ENCODE results near the gene RRM2.
A peak's percentile ranks its signal among the peaks of the same experiment; 100 is the strongest.

The RRM2 gene

GRCh38 chr2:10122500-10123280, at the start of gene RRM2:
TSS of gene RRM2 (plus strand) at chr2:10122739. CDS start at chr2:10122799, 60 bp downstream.
- no peak for FAIRE-seq
- peak; percentile 95 for DNase-seq (ENCODE audit: insufficient read length, low spot score)

DNA sequence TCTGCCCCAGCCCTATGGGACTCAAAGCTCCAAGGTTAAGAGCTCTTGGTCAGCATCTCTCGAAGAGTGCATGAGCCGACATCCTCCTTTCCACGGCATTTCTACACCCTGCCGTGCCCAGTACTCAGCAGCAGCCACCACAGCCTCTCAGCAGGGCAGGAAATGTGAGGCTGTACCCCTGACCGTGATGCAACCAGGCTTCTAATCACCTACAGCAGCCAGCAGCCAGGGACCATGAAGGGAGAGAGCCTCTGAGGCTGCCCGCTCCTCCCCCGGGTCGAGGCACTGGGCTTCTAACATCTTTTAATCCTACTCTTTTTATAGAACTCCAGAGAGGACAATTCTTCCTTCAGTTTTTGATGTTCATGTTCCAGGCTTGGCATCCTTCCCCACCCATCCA, 48.8 kb upstream of the RRM2 start:
- DNase-seq (ENCODE audit: insufficient read length, low spot score) (no peak), FAIRE-seq (no peak)

DNA sequence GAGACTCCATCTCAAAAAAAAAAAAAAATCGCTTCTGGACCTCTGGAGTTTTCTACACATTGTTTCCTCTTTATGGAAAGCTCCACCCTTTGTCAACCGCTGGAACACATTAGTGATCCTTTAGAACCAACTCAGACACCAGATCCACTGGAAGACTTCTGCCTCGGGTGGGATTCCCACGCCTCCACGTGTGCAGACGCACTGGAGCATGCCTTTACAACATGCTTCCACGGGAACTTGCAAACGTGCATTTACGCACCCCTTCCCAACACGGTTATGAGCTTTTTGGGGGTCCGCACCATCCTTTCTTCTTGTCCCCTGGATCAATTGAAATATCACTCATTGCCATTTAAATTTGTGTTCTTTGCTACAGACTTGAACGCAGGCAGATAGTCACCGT, 47.4 kb upstream of the RRM2 start:
- no peak for FAIRE-seq
- DNase-seq (ENCODE audit: insufficient read length, low spot score): no peak

- DNase-seq (ENCODE audit: insufficient read length, low spot score): no peak
- FAIRE-seq: no peak
These were observed 46.8 kb upstream of the RRM2 start for GRCh38 chr2:10075571-10076209.

DNA sequence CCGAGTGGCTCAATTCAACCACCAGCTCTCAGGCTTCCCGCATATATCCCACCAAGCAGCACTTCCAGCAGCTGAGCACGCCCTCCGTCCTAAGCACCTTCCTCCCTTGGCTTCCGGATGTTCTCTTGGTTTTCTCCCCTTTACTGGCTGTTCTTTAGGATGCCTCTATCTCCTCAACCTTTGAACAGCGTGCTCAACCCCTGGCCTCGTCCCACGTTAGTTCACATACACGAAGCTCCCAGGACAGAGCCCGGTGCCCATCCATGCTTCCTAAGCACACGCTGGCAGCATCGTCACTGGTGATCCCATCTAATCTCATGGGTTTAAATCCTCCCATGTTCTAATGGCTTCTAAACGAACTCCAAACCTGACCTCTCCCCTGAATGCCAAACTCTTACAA, 46.0 kb upstream of the RRM2 start:
- no peak for DNase-seq (ENCODE audit: insufficient read length, low spot score)
- no peak for FAIRE-seq

GRCh38 chr2:10076988-10077527, 45.5 kb upstream of the RRM2 start:
- no peak for FAIRE-seq

DNA sequence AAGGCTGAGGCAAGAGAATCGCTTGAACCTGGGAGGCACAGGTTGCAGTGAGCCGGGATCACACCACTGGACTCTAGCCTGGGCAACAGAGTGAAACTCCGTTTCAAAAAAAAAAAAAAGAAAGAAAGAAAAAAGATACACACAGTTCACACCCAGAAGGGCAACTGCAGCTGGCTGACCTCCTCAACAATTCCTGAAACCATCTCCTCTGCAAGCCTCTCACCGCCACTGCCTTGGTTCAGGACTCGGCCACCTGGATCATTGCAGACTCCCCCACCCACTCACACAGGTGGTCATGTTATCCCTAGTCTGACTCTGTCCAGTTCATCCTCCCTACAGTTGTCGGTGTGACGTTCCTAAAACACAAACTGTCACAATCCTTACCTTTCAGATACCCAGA, 44.5 kb upstream of the RRM2 start:
- FAIRE-seq: no peak
- no peak for DNase-seq (ENCODE audit: insufficient read length, low spot score)

More at GRCh38 chr2:10076988-10077527, 45.5 kb upstream of the RRM2 start:
- no peak for DNase-seq (ENCODE audit: insufficient read length, low spot score)

DNA sequence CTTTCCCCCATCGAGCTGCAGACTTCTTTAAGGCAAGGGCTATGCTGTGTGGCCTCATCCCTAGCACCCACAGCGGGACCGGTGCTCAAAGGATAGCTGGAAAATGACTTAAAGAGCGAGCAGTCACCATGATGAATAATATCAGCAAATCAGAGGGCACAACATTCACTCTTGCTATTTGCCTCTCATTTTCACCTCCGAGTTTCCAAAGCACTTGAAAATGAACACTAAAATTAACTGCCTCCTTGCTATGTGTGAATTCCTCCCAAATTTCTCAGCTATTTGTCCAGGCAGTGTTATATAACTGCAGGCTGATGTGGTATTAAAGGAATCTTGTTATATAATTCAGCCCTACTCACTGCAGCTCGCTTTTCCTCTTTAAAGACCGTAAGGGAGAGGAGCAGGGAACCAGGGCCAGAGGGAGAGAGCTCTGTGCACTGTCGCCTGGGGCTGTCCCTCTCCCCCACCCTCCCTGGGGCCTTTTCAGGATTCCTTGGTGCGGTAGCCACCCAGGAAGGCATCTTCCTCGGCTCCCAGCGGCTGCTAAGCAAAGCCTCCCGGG, 43.8 kb upstream of the RRM2 start:
- no peak for FAIRE-seq

DNA sequence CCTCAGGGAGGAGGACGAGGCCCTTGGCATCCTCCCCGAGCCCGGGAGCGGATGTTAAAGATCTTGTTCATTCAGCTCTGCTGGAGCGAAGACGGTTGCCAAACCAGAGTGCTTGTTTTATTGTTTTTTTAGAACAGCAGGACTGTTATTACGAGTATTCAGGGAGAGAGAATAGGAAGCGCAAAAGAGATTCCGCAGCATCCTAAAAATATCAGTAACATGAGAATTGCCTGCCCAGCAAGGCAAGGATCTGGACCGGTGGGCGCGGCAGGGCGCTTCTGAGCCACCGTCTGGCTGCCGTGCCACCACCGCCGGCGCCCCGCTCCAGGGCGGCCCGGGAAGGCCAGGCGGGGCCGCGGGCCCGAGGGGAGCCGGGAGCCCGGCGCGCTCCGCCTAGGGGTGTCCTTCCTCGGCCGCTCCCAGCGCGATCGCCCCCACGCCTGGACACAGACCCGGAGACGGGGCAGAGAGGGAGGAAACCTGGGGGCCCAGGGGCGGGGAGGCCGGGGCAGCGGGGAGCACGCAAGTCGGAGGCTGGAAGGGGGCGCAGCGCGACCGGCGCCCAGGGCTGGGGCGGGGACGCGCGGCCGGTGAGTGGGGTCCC, 43.2 kb upstream of the RRM2 start:
- no peak for FAIRE-seq

More for the DNA sequence above, 43.8 kb upstream of the RRM2 start:
- DNase-seq (ENCODE audit: insufficient read length, low spot score): peak; percentile 44

GRCh38 chr2:10079870-10080535, 42.5 kb upstream of the RRM2 start, which contains the start of gene CYS1:
TSS of gene CYS1 (minus strand) at chr2:10080411. CDS start at chr2:10080223, 188 bp downstream.
- FAIRE-seq (no peak), DNase-seq (ENCODE audit: insufficient read length, low spot score) (peak; percentile 72)

More for the DNA sequence above, 43.2 kb upstream of the RRM2 start:
- DNase-seq (ENCODE audit: insufficient read length, low spot score): peak; percentile 41

- FAIRE-seq (no peak), DNase-seq (ENCODE audit: insufficient read length, low spot score) (peak; percentile 33)
These were observed 41.8 kb upstream of the RRM2 start for GRCh38 chr2:10080536-10081304.

DNA sequence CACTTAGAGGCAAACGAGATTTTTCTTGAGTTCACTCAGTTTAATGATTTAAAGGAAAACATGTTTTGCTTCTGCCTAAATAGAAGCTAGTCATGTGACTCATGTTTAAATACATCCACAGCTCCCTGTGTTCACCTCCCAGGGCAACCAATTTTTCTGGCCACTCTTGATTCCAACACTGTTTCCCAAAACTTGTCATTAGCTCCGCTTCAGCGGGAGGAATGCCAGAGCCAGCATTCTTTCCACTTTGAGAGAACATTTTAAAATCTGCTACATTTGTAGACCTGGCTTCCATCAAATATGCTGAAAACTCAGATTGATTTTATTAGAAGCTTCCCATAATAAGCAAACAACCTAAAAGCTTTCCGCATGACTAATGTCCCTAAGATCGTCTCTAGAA, 39.5 kb upstream of the RRM2 start:
- DNase-seq (ENCODE audit: insufficient read length, low spot score) (no peak), FAIRE-seq (no peak)

DNA sequence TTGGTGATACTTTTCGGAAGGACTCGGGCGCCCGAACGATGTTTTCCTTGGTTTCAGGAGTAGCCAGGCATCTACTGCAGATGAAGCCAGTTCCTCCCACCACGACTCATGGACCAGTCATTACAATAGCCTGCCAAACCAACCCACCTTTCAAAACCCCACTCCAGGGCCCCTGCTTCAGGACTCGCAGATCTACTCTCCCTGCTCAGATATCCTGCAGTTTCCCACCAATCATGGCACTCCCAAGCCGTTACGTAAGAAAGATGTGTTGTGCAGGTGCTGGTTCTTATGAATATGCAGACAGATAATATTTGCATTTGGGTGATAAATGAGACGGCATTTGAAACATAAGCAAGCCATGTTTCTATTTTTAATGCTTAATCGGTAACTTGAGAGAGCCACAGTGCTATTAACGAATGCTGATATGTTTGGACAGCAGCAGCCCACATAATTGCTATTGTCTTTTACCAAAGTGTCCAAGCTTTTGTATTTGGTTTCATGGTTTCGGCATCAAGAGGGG, 38.8 kb upstream of the RRM2 start:
- DNase-seq (ENCODE audit: insufficient read length, low spot score): no peak
- FAIRE-seq: no peak

- no peak for FAIRE-seq
These were observed 38.2 kb upstream of the RRM2 start for GRCh38 chr2:10084223-10084865.

GRCh38 chr2:10085043-10085667, 37.4 kb upstream of the RRM2 start:
- FAIRE-seq (no peak), DNase-seq (ENCODE audit: insufficient read length, low spot score) (no peak)

More at GRCh38 chr2:10084223-10084865, 38.2 kb upstream of the RRM2 start:
- DNase-seq (ENCODE audit: insufficient read length, low spot score): no peak

DNA sequence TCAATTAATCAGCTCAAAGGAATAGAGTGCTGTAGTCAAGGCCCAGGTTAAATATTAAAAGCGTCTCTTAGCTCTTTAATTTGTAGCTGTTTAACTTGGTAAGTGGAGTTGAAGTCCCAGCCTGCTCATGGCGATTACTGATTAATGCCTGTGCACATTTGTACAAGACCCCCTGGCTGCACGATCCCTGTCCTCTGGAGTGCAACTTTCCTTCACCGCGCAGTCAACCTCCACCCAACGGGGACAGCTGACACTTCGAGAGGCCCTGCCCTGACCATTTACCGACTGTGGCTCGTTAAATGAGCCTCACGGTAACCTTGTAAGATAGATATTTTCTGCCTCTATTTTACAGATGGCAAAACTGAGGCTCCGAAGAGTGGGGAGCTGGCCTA, 36.9 kb upstream of the RRM2 start:
- DNase-seq (ENCODE audit: insufficient read length, low spot score): no peak
- no peak for FAIRE-seq

DNA sequence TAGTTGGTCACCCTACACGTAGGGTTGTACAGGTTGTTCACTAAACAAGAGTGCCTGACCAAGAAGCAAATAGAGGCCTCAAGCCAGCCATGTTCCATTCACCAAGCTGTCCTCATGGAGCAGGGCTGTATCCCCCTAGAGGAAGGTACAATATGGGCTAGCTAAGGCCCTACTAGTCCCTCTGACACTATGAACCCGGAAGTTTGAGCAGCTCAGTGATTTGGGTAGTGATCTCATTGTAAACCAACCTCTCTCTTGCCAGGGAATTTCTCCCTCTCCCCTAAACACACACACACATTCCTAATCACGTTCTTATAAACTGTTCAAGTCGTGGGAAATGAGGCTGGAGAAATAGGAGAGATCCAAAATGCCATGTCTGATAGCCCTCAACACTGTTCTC, 35.6 kb upstream of the RRM2 start:
- DNase-seq (ENCODE audit: insufficient read length, low spot score) (no peak), FAIRE-seq (no peak)

- FAIRE-seq: no peak
- DNase-seq (ENCODE audit: insufficient read length, low spot score): no peak
These were observed 35.2 kb upstream of the RRM2 start for GRCh38 chr2:10087360-10087759.

Measured in HTR-8/SVneo (cell line).